Epithelial cell of prostate (primary cell): Measurements from ENCODE around the gene MAST3.

ENCODE experiments used
- DNase-seq: peaks from one replicate; pipeline ENCODE4 v3.0.0-alpha.2; 2011; ENCODE audit warnings: low read depth, low spot score
- H3K27ac ChIP-seq: fragments of 450-650 bp; 2 replicates; pipeline ENCODE4 v1.5.1; 2017; ENCODE audit warnings: mild to moderate bottlenecking

MAST3 gene

GRCh38 chr19:18173572-18174288 lies 76.2 kb downstream of the MAST3 start, which contains the start of gene IFI30:
Gene IFI30 (plus strand): TSS chr19:18173813. CDS start chr19:18173842, 29 bp downstream.
- no peak within 1 kb of the TSS for H3K27ac ChIP-seq
- no peak for DNase-seq

- no peak overlapping the region for H3K27ac ChIP-seq
- DNase-seq, result no peak
These were observed 77.4 kb downstream of the MAST3 start for GRCh38 chr19:18174983-18175382.

GRCh38 chr19:18176367-18177310 lies 79.1 kb downstream of the MAST3 start:
- no peak for DNase-seq
- no peak overlapping the region for H3K27ac ChIP-seq

- H3K27ac ChIP-seq, result no peak overlapping the region
- DNase-seq, result no peak
These were observed 82.4 kb downstream of the MAST3 start for GRCh38 chr19:18179957-18180356.

- no peak for DNase-seq
- no peak overlapping the region for H3K27ac ChIP-seq
These were observed 86.0 kb downstream of the MAST3 start for GRCh38 chr19:18183529-18183928.

GRCh38 chr19:18185538-18185937 lies 88.0 kb downstream of the MAST3 start:
- H3K27ac ChIP-seq, result no peak overlapping the region
- no peak for DNase-seq

- DNase-seq, result no peak
- H3K27ac ChIP-seq, result no peak overlapping the region
These were observed 92.7 kb downstream of the MAST3 start for GRCh38 chr19:18190278-18190677.

GRCh38 chr19:18191640-18192062 lies 94.1 kb downstream of the MAST3 start:
- DNase-seq, result peak; percentile 67
- peak overlapping the region; percentile 96 for H3K27ac ChIP-seq

- peak; percentile 100 for DNase-seq
- H3K27ac ChIP-seq, result peak within 1 kb of the TSS; percentile 96
These were observed 95.3 kb downstream of the MAST3 start, which contains the start of gene MPV17L2 for GRCh38 chr19:18192673-18193387. Gene MPV17L2 (plus strand): TSS chr19:18193218. CDS start chr19:18193282, 64 bp downstream.

GRCh38 chr19:18193388-18194180 lies 96.0 kb downstream of the MAST3 start:
- peak overlapping the region; percentile 96 for H3K27ac ChIP-seq
- no peak for DNase-seq

- no peak for DNase-seq
- no peak overlapping the region for H3K27ac ChIP-seq
These were observed 96.6 kb downstream of the MAST3 start for GRCh38 chr19:18194181-18194530.

- H3K27ac ChIP-seq, result no peak overlapping the region
- no peak for DNase-seq
These were observed 97.1 kb downstream of the MAST3 start for GRCh38 chr19:18194554-18195238.

- no peak for DNase-seq
- no peak overlapping the region for H3K27ac ChIP-seq
These were observed 98.9 kb downstream of the MAST3 start for GRCh38 chr19:18196511-18196845.

GRCh38 chr19:18197306-18197705 lies 99.7 kb downstream of the MAST3 start:
- no peak overlapping the region for H3K27ac ChIP-seq
- DNase-seq, result no peak

GRCh38 chr19:18197941-18198340 lies 100.4 kb downstream of the MAST3 start:
- DNase-seq, result no peak
- H3K27ac ChIP-seq, result no peak overlapping the region

GRCh38 chr19:18198374-18198773 lies 100.8 kb downstream of the MAST3 start:
- no peak for DNase-seq
- H3K27ac ChIP-seq, result no peak overlapping the region
